PC-9 (cell line): Measurements from ENCODE around the gene SCN3A. TPM values are rescaled to one million over a fixed set of nuclear protein-coding genes. Genes with fewer than 3 reads are reported as not detected.

Experiments
- BruUV-seq: library from RNA; stranded (reverse); fragments of 400-500 nt; replicated peaks from 2 replicates; lab custom pipeline; 2021; lab: Mats Ljungman, UMichigan
- CTCF ChIA-PET: fragments of 300-600 bp; sonication (Branson Sonifier 250); formaldehyde crosslinking; loops from one replicate; lab custom pipeline; 2022; ENCODE audit warnings: antibody characterized with exemption; lab: Charles Lee
- POLR2A ChIA-PET: fragments of 300-600 bp; sonication (Branson Sonifier 250); formaldehyde crosslinking; loops from one replicate; lab custom pipeline; 2022; ENCODE audit warnings: antibody characterized with exemption; ENCODE audit not compliant: unreplicated experiment; lab: Charles Lee
- DNase-seq, 2 experiments: peaks; one replicate each; pipeline versions ENCODE4 v3.0.0 to v3.0.0-alpha.2; 2015 to 2022; ENCODE audit warnings: mixed read lengths in 1 of 2
- H2AFZ ChIP-seq: fragments of 200-600 bp; sonication (generic); 2 replicates; pipeline ENCODE4 v1.8.1; 2017; ENCODE audit warnings: antibody characterized with exemption
- H3F3A ChIP-seq: fragments of 200-600 bp; sonication (generic); 2 replicates; pipeline ENCODE4 v1.8.1; 2017; ENCODE audit warnings: antibody characterized with exemption, mild to moderate bottlenecking, low read depth; ENCODE audit not compliant: insufficient read depth
- H3K27ac ChIP-seq: fragments of 200-600 bp; sonication (generic); 2 replicates; pipeline ENCODE4 v1.6.1; 2016; ENCODE audit warnings: mixed run types
- H3K27me3 ChIP-seq: fragments of 200-600 bp; sonication (generic); 2 replicates; pipeline ENCODE4 v1.6.1; 2016; ENCODE audit warnings: low read depth, mixed run types; ENCODE audit not compliant: insufficient read depth
- H3K36me3 ChIP-seq: fragments of 200-600 bp; sonication (generic); 2 replicates; pipeline ENCODE4 v1.6.1; 2016; ENCODE audit warnings: low read depth, mixed run types
- H3K4me1 ChIP-seq: fragments of 200-600 bp; sonication (generic); replicated peaks from 2 replicates; pipeline ENCODE4 v1.6.1; 2016; ENCODE audit warnings: mixed run types; ENCODE audit not compliant: insufficient read depth
- H3K4me2 ChIP-seq: fragments of 200-600 bp; sonication (generic); 2 replicates; pipeline ENCODE4 v1.6.1; 2017; ENCODE audit warnings: mixed run types
- H3K4me3 ChIP-seq: fragments of 200-600 bp; sonication (generic); 2 replicates; pipeline ENCODE4 v1.6.1; 2016; ENCODE audit warnings: mixed run types
- H3K79me2 ChIP-seq: fragments of 200-600 bp; sonication (generic); 2 replicates; pipeline ENCODE4 v1.6.1; 2017; ENCODE audit warnings: low read depth, mixed run types
- H3K9me2 ChIP-seq: fragments of 200-600 bp; sonication (generic); 2 replicates; pipeline ENCODE4 v1.8.1; 2017; ENCODE audit warnings: mild to moderate bottlenecking; ENCODE audit not compliant: insufficient read depth
- H3K9me3 ChIP-seq: fragments of 200-600 bp; sonication (generic); 2 replicates; pipeline ENCODE4 v1.8.1; 2016; ENCODE audit warnings: low read depth; ENCODE audit not compliant: insufficient read depth
- H4K20me1 ChIP-seq: fragments of 200-600 bp; sonication (generic); 2 replicates; pipeline ENCODE4 v1.8.1; 2017; ENCODE audit not compliant: insufficient read depth
- EZH2 ChIP-seq: fragments of 200-600 bp; sonication (generic); IDR thresholded peaks from 2 replicates; pipeline ENCODE4 v1.8.0; 2017; ENCODE audit warnings: antibody characterized with exemption, low read depth
- intact Hi-C: fragments of 100-400 bp; cut with micrococcal nuclease; formaldehyde crosslinking; loops from one replicate; pipeline ENCODE4 v1.10.0; 2022; ENCODE audit not compliant: unreplicated experiment
- total RNA-seq: library from RNA; stranded (reverse); gene quantifications from 2 replicates; pipeline ENCODE4 v1.2.3, GENCODE V29; 2021
- TF ChIP-seq, protein P1 (sequence below): fragments of 200-600 bp; sonication (generic); conservative IDR thresholded peaks from 2 replicates; pipeline ENCODE4 v1.6.1; 2017; ENCODE audit warnings: mixed run types, antibody characterized with exemption, mild to moderate bottlenecking, moderate library complexity

Gene SCN3A
- total RNA-seq, 1 experiment from 2014 or later = not detected

DNA sequence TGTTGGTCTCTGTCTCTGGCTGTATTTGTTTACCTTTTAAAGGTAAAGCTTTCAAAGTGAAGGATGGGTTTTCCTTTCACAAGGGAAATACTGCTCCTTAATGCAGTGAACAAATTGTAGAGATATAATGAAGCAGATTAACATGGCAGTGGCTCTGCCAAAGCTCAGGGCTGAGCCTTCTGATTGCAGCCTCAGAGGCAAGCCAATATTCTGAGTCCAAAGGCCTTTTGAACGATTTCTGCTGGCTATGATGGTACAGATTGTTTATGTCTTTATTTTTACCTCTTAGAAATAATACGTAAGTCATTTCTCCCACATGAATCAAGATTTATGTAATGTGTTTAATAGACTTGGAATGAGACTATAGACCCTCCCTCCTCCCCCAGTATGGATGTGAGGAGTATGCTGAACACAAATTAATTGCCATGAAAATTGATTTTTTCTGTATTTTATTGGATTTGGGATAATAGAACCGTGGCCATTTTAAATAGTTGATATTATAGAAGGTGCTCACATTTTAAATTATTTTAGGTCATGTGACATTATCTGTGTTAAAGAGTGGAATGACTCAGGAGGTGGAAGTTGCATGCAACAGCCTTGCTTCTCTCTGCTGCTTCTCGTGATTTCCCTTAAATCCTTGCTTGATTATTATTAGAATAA is 36.1 kb upstream of the SCN3A start:
- no peak for DNase-seq
- POLR2A ChIA-PET = no interaction called here
- Histone ChIP-seq H3K27ac (no peak overlapping the region), H3K4me3 (no peak overlapping the region), H3K4me1 (no peaks in the 10 kb centered on the region), H3K9me2 (no peaks in the 10 kb centered on the region), H3K27me3 (no peaks in the 10 kb centered on the region), H3F3A (no peaks in the 10 kb centered on the region), H3K9me3 (no peaks in the 10 kb centered on the region), H3K79me2 (no peaks in the 10 kb centered on the region), H3K36me3 (no peaks in the 10 kb centered on the region), H2AFZ (no peak overlapping the region), H3K4me2 (no peak overlapping the region), H4K20me1 (no peaks in the 10 kb centered on the region)
- intact Hi-C loops = loop anchor here (2.0 to 10.0 kb wide), 2 partner anchors 65 to 459 kb away; no protein-coding TSS in a partner anchor
- CTCF ChIA-PET = interaction anchor here (1.6 kb wide), 1 partner anchor 634 kb away, joined by 5 read pairs; no protein-coding TSS in a partner anchor
- BruUV-seq = no TSS peak
- TF ChIP-seq EZH2 = no peak

DNA sequence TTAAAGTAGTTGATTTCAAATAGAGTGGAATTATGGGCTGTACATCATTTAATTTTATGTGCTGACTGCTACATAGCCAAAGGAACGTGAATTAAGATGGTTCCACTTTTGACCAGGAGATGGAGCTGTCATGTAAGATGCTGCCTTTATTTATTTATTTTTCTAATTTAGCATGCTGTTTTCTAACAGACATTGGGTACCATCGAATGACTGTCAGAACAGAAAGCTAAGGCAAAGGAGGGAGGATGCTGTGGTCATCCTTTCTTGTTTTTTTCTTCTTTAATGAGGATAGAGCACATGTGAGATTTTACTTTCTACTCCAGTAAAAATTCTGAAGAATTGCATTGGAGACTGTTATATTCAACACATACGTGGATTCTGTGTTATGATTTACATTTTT is 35.4 kb upstream of the SCN3A start, which contains the start of gene SCN2A:
TSS of gene SCN2A (plus strand) at position 185 of the 400 bp plus-strand sequence. CDS start 56,410 bp downstream, outside the sequence.
- Histone ChIP-seq H3K4me2 (no peak within 1 kb of the TSS), H3K27ac (no peak within 1 kb of the TSS), H3K27me3 (no peaks in the 10 kb centered on the region), H4K20me1 (no peaks in the 10 kb centered on the region), H2AFZ (no peak within 1 kb of the TSS), H3K36me3 (no peaks in the 10 kb centered on the region), H3K4me1 (no peaks in the 10 kb centered on the region), H3F3A (no peaks in the 10 kb centered on the region), H3K9me2 (no peaks in the 10 kb centered on the region), H3K79me2 (no peaks in the 10 kb centered on the region), H3K9me3 (no peaks in the 10 kb centered on the region), H3K4me3 (no peak within 1 kb of the TSS)
- TF ChIP-seq EZH2 = no peak
- TF ChIP-seq, protein P1, sequence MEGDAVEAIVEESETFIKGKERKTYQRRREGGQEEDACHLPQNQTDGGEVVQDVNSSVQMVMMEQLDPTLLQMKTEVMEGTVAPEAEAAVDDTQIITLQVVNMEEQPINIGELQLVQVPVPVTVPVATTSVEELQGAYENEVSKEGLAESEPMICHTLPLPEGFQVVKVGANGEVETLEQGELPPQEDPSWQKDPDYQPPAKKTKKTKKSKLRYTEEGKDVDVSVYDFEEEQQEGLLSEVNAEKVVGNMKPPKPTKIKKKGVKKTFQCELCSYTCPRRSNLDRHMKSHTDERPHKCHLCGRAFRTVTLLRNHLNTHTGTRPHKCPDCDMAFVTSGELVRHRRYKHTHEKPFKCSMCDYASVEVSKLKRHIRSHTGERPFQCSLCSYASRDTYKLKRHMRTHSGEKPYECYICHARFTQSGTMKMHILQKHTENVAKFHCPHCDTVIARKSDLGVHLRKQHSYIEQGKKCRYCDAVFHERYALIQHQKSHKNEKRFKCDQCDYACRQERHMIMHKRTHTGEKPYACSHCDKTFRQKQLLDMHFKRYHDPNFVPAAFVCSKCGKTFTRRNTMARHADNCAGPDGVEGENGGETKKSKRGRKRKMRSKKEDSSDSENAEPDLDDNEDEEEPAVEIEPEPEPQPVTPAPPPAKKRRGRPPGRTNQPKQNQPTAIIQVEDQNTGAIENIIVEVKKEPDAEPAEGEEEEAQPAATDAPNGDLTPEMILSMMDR = peak; percentile 63
- ChIA-PET CTCF (interaction anchor here (0.6 to 1.6 kb wide), 3 partner anchors 134 to 889 kb away, joined by 3 to 7 read pairs (median 5); partner anchors contain the start of gene SCN1A), POLR2A (no interaction called here)
- intact Hi-C loops = loop anchor here (2.0 kb wide), 1 partner anchor 460 kb away; no protein-coding TSS in a partner anchor
- BruUV-seq = no TSS peak
- peak in 1 of 2 experiments; percentile 5 for DNase-seq

DNA sequence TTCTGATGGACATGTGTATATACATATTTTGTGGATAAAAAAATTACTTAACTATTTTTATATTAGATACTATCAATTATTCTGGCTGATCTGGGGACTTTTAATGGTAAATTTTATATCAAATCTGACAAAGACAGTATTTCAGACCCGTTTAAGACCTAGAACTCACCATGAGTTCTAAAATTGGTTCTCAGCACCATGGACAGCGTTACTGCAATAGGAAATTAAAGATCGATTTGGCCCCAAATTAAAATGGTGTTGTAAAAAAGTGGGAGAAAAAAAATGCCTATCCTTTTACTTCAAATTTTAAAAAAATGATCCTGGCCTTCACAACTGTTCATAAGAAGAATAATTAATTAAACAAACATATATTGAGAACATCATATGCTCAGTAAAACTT is 34.4 kb upstream of the SCN3A start:
- no peaks in the 10 kb centered on the region for H3K36me3 ChIP-seq
- no peaks in the 10 kb centered on the region for H3K27me3 ChIP-seq
- no peak overlapping the region for H2AFZ ChIP-seq
- no peak for TF ChIP-seq EZH2
- TF ChIP-seq, protein P1 = no peak
- no peak overlapping the region for H3K27ac ChIP-seq
- H3K4me1 ChIP-seq = no peaks in the 10 kb centered on the region
- ChIA-PET CTCF (interaction anchor here (0.6 to 1.6 kb wide), 2 partner anchors 135 to 636 kb away, joined by 3 to 5 read pairs; no protein-coding TSS in a partner anchor), POLR2A (no interaction called here)
- no peaks in the 10 kb centered on the region for H4K20me1 ChIP-seq
- H3F3A ChIP-seq = no peaks in the 10 kb centered on the region
- no peak overlapping the region for H3K4me2 ChIP-seq
- intact Hi-C loops = loop anchor here (2.0 kb wide), 1 partner anchor 461 kb away; no protein-coding TSS in a partner anchor
- H3K9me2 ChIP-seq = no peaks in the 10 kb centered on the region
- H3K9me3 ChIP-seq = no peaks in the 10 kb centered on the region
- no TSS peak for BruUV-seq
- H3K4me3 ChIP-seq = no peak overlapping the region
- H3K79me2 ChIP-seq = no peaks in the 10 kb centered on the region
- DNase-seq = no peak
